ENCODE measurements around the gene LRRC8C. TPM values are rescaled to one million over a fixed set of nuclear protein-coding genes. Genes with fewer than 3 reads are reported as not detected.

Gene LRRC8C
- total RNA-seq, 1 donor from 2014 or later = 8.4 TPM

DNA sequence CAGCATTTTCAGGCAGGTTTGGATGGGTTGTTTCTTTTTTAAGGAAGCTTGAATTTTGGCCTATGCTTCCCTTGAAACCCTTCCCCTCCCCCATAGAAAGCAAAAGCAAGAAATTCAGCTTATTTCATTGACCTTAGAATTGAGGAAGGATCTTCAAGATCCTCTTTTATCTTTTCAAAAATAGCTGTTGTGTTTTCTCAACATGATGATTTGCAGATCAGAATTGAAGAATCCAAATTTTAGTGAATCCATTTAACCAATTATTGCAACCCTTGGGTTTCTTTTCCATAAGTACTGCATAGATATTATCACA is 73.7 kb downstream of the LRRC8C start:
- no peak for DNase-seq

DNA sequence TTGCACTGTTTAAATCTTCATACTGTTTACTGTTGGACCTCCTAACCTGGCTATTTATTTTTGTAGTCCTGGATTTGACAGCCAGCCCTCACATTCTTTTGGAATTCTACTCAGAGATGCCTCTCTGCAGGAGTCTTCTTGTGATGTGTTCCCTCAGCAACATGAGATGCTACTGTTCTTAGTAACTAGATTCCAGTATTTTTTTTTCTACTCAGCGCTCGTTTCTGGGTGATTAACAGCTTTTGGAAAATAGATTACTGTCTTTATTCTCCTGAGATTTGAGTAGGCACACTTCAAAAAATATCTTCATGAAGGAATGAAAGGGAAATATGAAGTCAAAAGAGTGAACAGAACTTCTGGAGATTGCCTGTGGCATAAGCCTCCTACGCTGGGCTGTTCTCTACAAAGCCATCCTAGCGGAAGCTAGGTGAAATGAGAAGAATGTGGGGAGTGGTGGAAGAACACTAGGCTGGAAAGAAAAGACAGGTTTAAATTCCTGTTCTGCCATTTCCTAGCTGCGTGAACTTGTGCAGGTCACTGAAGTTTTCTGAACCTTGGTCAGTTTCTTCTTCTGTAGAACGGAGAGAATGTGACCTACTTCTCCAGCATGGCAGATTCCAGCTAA is 75.9 kb downstream of the LRRC8C start:
- DNase-seq = no peak

- DNase-seq = no peak
Measured at GRCh38 chr1:89710498-89711139, 77.7 kb downstream of the LRRC8C start.

DNA sequence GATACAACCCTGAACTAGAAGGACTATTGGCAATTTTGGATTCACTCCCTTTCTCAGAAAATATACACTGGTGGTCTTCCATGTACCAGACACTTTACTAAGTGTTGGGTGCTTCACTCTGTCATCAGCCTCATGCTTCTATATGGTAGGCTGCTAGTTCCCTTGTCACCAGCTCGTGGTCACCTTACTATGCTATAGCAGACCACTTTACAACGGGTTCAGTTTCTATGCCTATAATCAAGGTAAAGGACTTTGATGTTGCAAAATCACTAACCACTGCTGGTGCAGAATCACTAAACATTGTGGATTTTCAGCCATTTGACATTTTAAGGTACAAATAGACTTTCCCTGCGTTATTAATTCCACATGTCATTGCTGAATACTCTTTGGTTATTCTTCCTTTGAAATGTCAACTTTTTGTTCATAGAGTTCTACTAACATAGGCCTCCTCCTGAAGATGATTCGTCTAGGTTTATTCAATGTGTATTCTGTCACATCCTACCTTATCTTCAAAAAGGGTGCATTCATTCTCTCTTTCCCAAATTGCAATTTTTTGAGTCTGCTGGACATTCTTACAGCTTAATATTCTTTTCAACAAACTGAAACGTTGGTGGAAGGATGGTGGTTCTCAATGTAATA is 78.3 kb downstream of the LRRC8C start:
- DNase-seq = no peak

- no peak for DNase-seq
Measured at GRCh38 chr1:89712420-89712819, 79.5 kb downstream of the LRRC8C start.

DNA sequence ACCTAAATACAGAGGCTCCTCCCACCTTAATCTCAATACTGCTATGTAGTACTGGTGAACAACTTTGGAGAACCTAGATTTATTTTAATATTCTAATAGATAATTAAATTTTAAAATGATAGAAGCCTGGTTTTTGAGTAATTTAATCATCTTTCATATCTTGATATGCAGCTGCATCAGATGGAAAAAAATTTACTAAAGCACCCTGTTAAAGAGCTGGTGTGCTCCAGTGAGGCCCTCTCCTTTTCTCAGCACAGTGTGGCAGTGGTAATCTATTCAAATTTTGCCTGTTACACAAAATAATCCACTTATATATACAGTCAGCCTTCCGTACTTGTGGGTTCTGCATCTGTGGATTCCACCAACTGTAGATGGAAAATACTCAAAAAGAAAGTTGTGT is 82.8 kb downstream of the LRRC8C start:
- no peak for DNase-seq

DNA sequence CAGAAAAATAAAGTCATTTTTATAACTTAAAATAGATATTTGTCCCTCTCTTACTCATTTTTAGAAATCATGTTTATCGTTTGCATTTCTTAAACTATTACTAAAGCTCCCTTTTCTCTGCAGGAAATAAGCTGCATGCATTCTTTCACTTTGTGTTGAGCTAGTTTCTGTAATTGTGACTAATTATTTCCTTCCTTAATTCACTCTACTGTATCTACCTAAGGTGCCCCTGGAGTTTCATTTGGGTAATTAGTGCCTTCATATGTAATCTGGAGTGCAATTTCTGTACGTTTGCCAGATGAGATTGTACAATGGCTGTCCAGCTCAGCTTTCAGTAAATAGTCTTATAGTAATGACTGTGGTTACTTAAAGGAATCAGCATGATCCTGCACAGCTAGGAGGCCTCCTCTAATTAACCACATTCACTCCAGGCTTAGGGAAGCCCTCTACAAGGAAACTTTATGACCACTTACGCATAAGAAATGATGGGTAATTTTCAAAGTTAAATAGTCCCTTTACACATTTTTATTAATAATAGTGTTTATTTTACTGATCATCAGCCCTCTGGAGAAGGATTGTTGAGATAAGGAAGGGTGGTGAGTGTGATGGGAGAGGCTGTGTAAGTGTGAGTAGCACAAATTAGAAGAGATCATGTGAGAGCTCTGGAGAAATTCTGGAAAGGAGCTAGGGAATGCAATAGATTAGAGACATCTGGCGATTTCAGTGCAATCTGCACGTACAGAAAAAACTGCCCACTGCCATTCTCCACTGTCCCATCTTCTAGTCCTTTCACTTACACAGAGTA is 86.8 kb downstream of the LRRC8C start:
- no peak for DNase-seq

- DNase-seq = no peak
Measured at GRCh38 chr1:89720839-89721238, 87.9 kb downstream of the LRRC8C start.

- no peak for DNase-seq
Measured at GRCh38 chr1:89721351-89721750, 88.4 kb downstream of the LRRC8C start.

GRCh38 chr1:89723144-89723543 is 90.2 kb downstream of the LRRC8C start:
- DNase-seq = no peak

GRCh38 chr1:89723863-89724262 is 90.9 kb downstream of the LRRC8C start:
- peak; percentile 59 for DNase-seq

- DNase-seq = no peak
Measured at GRCh38 chr1:89724369-89725010, 91.6 kb downstream of the LRRC8C start.

DNA sequence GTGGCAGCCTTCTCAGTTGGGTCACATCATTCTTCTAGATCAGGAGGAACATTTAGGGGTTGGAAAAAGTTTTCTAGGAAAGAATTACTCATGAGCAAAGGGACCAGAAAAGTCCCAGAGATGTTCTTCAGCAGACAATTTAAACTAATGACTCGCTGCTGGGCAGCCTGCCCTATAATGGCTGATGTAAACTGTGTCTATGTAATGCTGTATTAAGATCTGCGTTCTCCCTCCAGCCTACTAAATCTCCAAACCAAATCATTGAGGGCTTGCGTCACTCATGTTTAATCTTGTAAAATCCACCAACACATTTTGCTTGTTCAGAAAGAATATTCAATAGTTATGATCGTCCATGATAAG is 92.1 kb downstream of the LRRC8C start:
- no peak for DNase-seq

- no peak for DNase-seq
Measured at GRCh38 chr1:89725631-89726030, 92.7 kb downstream of the LRRC8C start.

DNA sequence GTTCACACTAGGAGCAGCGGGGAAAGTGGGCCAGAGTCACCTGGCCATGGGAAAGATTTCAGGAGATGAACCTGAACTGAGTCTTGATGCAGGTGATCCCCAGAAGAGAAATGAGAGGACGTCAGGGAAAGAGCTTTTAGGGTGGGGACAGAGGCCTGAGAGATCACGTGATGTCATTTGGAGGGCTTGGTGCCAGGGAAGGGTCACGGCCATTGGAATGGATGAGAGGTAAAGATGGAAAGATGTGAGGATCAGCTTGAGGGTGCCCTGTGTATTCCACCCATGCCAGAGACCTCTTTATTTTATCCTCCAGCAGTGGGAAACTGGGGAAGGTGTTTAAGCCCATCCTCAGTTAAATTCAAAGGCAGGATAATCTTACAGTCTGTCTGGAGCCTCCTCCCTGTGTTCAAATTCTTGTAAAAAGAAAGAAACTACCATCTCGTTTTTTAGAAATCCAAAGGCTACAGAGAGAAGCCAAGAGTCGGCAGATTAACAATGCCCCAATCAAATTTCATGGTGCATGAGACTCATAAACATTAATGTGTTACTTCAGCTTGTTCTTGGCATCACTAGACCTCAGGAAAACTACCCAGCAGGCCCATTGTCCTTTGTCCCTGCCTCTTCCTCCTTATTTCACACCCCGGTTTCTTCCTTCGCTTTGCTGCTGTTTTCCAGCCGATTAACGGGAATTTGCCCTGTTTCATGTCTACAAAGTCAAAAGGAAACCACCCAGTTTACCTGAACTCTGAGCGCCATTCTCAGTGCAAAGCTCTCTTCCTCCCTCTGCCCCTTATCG is 94.8 kb downstream of the LRRC8C start:
- DNase-seq = no peak

GRCh38 chr1:89728381-89728780 is 95.5 kb downstream of the LRRC8C start:
- DNase-seq = no peak

DNA sequence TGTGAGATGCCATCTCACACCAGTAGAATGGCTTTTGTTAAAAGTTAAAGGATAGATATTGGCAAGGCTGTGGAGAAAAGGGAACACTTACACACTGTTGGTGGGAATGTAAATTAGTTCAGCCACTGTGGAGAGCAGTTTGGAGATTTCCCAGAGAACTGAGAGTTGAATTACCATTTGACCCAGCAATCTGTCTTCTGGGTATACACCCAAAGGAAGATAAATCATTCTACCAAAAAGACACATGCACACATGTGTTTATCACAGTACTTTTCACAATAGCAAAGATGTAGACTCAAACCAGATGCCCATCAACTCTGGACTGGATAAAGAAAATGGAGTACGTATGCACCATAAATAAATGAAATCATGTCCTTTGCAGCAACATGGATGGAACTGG is 99.3 kb downstream of the LRRC8C start:
- DNase-seq = no peak

DNA sequence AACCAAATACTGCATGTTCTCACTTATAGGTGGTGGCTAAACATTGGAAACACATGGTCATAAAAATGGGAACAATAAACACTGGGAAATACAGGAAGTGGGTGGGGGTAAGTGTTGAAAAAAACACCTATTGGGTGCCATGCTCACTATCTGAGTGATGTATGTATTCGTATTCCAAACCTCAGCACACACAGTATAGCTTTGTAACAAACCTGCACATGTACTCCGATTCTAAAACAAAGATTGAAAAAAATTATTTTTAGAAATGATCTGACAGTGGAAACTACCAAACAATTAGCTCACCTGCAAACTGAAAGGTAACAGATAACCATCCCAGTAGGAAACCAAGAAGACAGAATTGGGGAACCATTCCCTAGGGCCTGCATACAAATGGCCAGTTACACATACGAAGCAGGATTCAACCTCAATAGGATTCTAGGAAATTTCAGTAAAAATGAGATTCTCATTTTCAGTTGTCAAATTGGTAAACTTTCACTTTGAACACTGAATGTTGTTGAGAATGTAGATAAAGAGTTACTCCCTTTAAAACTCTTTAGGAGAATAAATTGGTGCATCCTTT is 99.8 kb downstream of the LRRC8C start:
- DNase-seq = no peak

DNA sequence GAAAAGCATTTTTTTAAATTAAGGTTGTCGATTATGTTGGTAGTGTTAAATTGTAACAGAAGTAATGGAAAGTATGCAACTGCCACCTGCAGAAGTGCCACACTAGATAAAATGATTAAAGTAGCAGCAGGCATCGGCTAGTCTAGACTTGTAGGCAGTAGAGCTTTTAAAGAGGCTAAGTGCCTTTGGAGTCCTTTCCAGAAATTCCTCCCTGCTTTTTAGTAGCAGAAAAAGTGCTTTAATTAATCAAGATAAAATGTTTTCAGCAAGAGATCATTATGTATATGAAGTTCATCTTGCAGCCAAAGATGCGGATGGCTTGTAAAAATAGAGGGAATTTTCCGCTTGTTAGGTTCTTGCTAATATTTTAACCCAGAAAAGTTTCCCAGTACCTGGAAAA is 100.8 kb downstream of the LRRC8C start:
- no peak for DNase-seq

DNA sequence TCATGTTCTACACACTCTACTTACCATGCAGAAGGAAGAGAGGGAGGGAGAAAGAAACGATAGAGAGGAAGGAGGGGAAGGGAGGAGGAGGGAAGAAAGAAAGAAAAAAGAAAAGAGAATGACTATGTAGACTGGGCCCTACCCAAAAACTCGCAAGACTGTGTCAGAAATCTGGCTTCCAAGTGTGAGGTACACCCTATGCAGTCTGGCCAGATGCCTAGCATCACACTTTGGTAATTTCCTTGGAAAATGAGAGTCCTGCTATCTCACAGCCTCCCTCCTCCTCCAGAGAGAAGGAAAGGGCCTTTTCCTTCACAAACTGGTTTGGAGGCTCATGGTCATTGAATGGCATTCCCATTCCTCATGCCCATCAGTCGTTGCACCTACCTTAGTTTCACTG is 101.5 kb downstream of the LRRC8C start:
- DNase-seq = no peak

GRCh38 chr1:89735479-89735878 is 102.6 kb downstream of the LRRC8C start:
- no peak for DNase-seq
